Hematopoietic multipotent progenitor cell treated with erythropoietin and hydrocortisone succinate and interleukin-3 and kit ligand, for 15 days (in vitro differentiated cells): ENCODE data around the gene SRGAP2B.
"Not testable (repeated sequence)": the region's sequence is repeated elsewhere in the genome, so short reads cannot be mapped to it uniquely, and the experiment has no call there.

Experiments used
- DNase-seq: peaks from one replicate; pipeline ENCODE4 v3.0.0-alpha.2; 2015; ENCODE audit warnings: low spot score

Gene SRGAP2B

DNA sequence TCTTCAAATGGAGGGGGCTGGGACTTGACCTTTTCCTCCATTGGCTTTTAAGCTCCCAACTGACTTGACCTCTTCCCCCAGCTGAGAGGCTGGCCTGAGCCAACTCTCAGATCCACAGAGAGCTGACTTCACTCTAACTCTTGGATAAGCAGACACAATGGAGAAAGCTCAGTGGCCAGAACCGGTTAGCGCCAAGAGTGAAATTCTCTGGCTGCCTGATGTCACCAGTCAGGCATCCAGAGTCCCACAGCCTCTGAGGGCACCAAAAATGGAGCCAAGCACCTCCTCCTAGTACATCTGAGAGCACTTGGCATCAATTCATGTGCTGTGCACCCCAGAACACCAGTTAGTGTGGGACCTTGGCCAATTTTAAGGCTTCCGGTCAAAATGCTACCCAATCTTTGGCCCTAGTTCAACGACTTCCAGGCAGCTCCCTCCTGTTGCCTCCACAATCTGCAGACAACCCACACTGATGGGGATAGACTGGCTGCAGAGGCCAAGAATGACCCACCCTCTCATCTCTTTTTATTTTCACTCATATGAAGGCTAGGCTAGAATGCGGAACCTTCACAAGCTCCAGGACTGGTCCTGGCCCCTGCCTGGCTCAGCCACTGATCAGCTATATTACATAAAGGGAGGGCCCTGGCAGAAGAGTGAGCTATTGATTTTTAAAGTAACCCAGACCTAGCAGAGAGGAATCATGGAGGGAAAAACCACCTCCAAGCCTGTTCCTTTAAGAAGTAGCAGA, 200.5 kb downstream of the SRGAP2B start:
- not testable (repeated sequence) for DNase-seq

DNA sequence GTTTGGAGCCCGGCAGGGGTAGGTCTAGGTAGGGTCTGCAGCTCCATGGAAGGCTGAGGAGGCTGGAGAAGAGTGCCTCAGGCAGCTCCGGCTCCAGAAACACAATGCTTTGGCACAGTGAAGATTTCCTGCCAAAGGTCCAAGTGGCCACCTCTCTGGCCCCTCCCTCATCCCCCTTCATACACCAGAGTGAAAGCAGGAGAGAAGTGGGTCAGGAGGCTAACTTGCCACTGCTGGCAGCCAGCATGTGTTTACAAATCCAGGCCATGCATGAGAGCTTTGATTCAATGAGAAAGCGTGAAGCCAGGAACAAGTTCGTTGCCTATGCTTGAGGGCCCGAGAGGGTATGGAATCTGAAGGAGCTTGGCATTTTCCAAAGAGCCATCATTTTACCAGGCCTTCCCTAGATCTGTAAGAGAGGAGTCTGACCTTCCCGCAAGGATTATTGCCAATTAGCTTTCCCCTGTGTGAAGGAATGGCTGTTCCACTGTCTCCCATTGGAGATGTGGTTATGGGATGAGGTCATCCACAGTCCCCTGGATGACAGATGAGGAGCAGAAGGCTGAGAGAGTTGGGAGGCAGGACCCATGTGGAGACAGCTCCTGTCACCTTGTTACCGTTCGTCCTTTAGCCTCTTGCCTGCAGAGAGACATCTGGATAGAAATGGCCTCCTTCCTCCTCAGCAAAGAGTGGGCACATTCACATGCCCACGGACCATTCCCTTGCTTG, 201.3 kb downstream of the SRGAP2B start:
- DNase-seq: not testable (repeated sequence)

DNA sequence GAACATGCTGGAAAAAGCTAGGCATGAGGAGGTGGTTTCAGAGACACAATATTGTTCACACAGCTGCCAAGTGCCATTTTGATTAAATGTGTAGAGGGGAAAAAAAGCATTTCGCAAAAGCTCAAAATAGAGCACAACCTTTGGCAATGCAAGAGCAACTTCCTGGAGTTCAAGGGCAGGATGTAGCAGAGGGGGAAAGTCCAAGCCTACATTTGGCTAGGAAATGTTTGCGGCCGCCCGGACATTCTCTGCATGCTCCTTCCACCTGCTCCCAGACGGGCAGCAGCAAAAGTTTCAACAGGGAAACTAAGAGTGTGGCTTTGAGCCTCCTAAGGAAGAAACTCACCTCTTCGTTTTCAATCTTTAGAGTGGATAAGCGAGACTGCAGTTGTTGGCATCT, 202.1 kb downstream of the SRGAP2B start:
- DNase-seq: not testable (repeated sequence)

DNA sequence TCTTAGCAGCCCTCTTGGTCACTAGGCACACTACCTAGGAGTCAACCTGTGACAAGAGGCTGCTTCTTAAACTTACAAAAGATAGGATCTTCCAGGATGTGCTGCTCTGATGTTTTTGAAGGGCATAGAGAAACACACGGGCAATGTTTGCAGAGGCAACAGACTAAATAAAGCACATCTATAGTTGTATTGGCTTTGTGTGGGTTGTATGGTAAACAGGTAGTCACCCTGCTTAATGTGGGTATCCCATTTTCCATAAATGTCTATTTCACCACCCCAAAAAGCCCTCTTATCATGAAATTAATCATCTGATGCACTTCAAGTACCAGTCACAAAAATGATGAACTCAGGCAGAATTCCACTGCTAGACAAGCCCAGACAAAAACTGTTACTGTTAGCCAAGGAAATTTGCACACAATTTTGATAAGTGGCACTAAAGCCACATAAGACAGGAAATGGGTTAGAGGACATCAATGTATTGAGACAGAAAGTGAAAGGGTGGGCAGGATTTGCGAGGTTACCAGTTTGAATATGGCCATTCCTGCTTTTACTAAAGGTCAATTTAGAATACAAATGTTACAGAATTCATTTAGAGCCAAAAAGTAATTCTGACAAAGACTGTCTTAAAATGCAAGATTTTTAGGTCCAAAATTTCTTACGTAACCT, 205.5 kb downstream of the SRGAP2B start:
- DNase-seq: not testable (repeated sequence)

DNA sequence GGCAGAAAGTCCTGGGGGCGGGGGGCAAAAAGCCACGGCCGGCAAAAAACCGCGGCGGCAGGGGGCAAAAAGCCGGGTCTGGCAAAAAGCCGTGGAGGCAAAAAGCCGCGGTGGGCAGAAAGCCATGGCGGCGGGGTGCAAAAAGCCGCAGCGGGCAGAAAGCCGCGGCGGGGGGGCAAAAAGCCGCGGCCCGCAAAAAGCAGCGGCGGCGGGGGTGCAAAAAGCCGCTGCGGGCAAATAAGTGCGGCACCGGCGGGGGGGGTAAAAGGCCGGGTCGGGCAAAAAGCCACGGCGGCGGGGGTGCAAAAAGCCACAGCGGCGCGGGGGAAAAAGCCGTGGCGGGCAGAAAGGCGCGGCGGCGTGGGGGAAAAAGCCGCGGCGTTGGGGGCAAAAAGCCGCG, 212.1 kb downstream of the SRGAP2B start:
- DNase-seq: peak; percentile 1

DNA sequence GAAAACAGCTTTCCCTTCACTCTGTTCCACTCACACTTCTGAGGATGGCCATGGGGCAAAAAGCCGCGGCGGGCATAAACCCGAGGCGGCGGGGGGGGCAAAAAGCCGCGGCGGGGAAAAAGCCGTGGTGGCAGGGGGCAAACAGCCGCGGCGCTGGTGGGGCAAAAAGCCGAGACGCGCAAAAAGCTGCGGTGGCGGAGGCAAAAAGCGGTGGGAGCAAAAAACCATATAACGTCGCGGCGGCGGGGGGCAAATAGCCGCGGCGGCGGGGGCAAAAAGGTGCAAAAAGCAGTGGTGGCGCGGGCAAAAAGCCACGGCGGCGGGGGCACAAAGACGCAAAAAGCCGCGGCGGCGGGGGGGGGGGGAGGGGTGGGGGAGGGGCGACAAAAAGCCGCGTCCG, 212.8 kb downstream of the SRGAP2B start:
- DNase-seq: not testable (repeated sequence)

DNA sequence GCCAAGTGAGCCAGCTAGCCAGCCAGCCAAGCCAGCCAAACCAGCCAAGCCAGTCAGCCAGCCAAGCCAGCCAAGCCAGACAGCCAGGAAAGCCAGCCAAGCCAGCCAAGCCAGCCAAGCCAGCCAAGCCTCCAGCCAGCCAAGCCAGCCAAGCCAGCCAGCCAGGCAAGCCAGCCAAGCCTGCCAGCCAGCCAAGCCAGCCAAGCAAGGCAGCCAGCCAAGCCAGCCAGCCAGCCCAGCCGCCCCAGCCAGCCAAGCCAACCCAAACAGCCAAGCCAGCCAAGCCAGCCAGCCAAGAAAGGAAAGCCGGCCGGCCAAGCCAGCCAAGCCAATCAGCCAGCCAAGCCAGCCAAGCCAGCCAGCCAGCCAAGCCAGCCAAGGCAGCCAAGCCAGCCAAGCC, 236.5 kb downstream of the SRGAP2B start:
- not testable (repeated sequence) for DNase-seq
